HG02588 (cell line): ENCODE results near the gene RAB21.
"Not testable (repeated sequence)": the region's sequence is repeated elsewhere in the genome, so short reads cannot be mapped to it uniquely, and the experiment has no call there.

ENCODE experiments used
- ATAC-seq: cut with Tn5 transposase; IDR thresholded peaks from one replicate; pipeline ENCODE4 v1.9.1; 2021; ENCODE audit warnings: mild to moderate bottlenecking, moderate library complexity; ENCODE audit not compliant: unreplicated experiment

RAB21 gene

GRCh38 chr12:71749666-71750065 is 5.0 kb upstream of the RAB21 start:
- no peak for ATAC-seq

- no peak for ATAC-seq
Observed at GRCh38 chr12:71752891-71753290, 1.8 kb upstream of the RAB21 start.

- ATAC-seq: peak; percentile 57
Observed at GRCh38 chr12:71755146-71755892, 656 bp downstream of the RAB21 start.

- no peak for ATAC-seq
Observed at GRCh38 chr12:71756054-71756690, 1.5 kb downstream of the RAB21 start.

- ATAC-seq: no peak
Observed at GRCh38 chr12:71759941-71760340, 5.3 kb downstream of the RAB21 start.

GRCh38 chr12:71760471-71760870 is 5.8 kb downstream of the RAB21 start:
- ATAC-seq: no peak

GRCh38 chr12:71761354-71761753 is 6.7 kb downstream of the RAB21 start:
- not testable (repeated sequence) for ATAC-seq

- no peak for ATAC-seq
Observed at GRCh38 chr12:71763677-71764379, 9.2 kb downstream of the RAB21 start.

GRCh38 chr12:71764587-71765321 is 10.1 kb downstream of the RAB21 start:
- ATAC-seq: no peak

GRCh38 chr12:71766202-71766601 is 11.5 kb downstream of the RAB21 start:
- no peak for ATAC-seq

GRCh38 chr12:71767183-71767582 is 12.5 kb downstream of the RAB21 start:
- no peak for ATAC-seq

GRCh38 chr12:71768900-71769299 is 14.2 kb downstream of the RAB21 start:
- peak; percentile 66 for ATAC-seq

GRCh38 chr12:71771069-71771468 is 16.4 kb downstream of the RAB21 start:
- ATAC-seq: no peak

- no peak for ATAC-seq
Observed at GRCh38 chr12:71772735-71773134, 18.1 kb downstream of the RAB21 start.

- ATAC-seq: no peak
Observed at GRCh38 chr12:71780237-71780822, 25.7 kb downstream of the RAB21 start.

GRCh38 chr12:71782017-71782416 is 27.4 kb downstream of the RAB21 start:
- no peak for ATAC-seq

GRCh38 chr12:71786829-71787228 is 32.2 kb downstream of the RAB21 start:
- no peak for ATAC-seq

- no peak for ATAC-seq
Observed at GRCh38 chr12:71787580-71787979, 32.9 kb downstream of the RAB21 start.

- ATAC-seq: no peak
Observed at GRCh38 chr12:71790331-71790730, 35.7 kb downstream of the RAB21 start.

GRCh38 chr12:71791473-71792150 is 36.9 kb downstream of the RAB21 start:
- no peak for ATAC-seq
